ENCODE results near the gene SH3PXD2B.

Gene SH3PXD2B

GRCh38 chr5:172415362-172416275 lies 38.7 kb downstream of the SH3PXD2B start:
- H3K27ac ChIP-seq = no peak overlapping the region

DNA sequence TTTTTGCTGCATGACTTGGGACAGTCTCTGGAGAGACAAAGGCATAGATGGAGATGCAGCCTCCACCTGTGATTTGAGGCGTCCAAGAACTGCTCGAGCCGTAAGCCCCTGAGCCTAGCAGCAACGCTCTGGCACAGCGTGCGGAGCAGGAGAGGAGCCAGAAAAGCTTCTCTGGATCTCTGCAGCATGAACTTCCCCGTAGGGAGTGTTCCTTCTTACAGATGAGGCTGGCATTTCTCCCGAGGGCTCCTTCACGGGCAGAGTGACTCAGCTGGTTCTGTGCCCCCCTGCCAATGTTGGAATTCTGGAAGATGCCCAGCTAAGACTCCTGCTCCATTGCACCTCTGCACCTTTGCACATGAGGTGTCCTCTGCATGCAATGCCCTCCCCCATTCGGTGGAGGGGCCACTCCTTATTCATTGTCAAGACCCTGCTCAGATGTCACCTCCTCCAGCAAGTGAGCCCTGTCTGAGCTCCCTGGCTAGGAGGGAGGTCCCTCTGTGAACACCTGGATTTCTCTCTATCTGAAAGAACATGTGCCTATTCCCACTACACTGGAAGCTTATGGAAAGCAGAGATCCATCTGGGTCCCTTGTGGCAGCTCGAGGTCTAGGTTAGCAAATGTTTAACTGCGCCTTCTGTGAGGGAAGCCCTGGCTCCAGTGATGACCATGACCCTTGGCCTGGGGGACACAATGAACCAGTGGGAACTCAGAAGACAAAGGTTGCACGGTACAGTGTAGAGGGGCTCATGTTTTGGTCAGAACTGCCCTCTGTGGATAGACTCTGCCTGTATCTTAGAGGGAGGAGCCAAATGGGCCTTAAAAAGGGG lies 39.6 kb downstream of the SH3PXD2B start:
- H3K27ac ChIP-seq = no peak overlapping the region
- TF ChIP-seq CTCF (IDR thresholded peaks at IDR 0.05) (no peak), ZFX (IDR thresholded peaks at IDR 0.05; ENCODE audit: borderline replicate concordance) (no peak)

More at GRCh38 chr5:172415362-172416275, 38.7 kb downstream of the SH3PXD2B start:
- TF ChIP-seq ZFX (IDR thresholded peaks at IDR 0.05; ENCODE audit: borderline replicate concordance) = no peak

- TF ChIP-seq ZFX (IDR thresholded peaks at IDR 0.05; ENCODE audit: borderline replicate concordance) (no peak), CTCF (IDR thresholded peaks at IDR 0.05) (no peak)
- H3K27ac ChIP-seq = no peak overlapping the region
Observed at GRCh38 chr5:172413601-172414171, 40.6 kb downstream of the SH3PXD2B start.

GRCh38 chr5:172412724-172413286 lies 41.5 kb downstream of the SH3PXD2B start:
- TF ChIP-seq ZFX (IDR thresholded peaks at IDR 0.05; ENCODE audit: borderline replicate concordance) (no peak), CTCF (IDR thresholded peaks at IDR 0.05) (no peak)
- no peak overlapping the region for H3K27ac ChIP-seq

GRCh38 chr5:172411484-172412072 lies 42.7 kb downstream of the SH3PXD2B start:
- TF ChIP-seq ZFX (IDR thresholded peaks at IDR 0.05; ENCODE audit: borderline replicate concordance) (no peak), CTCF (IDR thresholded peaks at IDR 0.05) (no peak)
- H3K27ac ChIP-seq = no peak overlapping the region

DNA sequence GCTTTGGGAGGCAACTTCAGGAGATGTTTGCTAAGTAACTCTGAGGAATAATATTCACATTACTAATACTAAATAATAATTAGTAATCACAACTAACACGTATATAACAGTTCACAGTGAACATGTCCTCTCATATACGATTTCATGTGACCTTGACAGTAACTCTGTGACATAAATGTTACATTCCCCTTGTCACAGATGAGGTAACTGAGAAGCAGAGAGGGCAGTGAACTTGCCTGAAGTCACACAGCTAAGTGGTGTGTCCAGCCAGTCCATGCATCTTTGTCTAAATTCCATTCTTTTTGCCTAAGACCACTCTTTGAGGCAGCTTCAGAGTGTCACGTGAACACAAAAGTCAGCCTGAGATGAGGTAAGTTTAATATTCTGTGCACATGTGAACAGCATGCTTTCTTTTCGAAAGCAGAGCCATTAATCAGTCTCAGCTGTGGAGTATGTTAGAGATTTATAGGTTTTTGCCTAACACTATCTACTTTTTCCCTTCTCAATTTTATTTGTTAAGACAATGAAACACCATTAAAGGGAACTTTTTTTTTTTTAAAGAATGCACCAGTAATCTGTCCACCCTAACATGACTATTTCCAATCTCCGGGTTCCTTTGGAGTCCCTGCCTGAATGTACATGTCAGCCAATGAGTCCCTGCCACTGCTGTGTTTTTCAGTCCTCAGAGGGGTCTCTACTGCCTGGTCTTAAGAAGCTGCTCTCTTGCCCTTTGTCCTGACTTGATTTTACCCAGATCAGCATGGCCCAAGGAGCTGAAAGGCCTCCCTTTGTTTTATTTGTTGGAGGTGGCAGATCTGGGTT lies 43.5 kb downstream of the SH3PXD2B start:
- TF ChIP-seq CTCF (IDR thresholded peaks at IDR 0.05) = no peak
- no peak overlapping the region for H3K27ac ChIP-seq

All from 22Rv1 (cell line).